ENCODE data around the gene ESYT3. TPM values are rescaled to one million over a fixed set of nuclear protein-coding genes. Genes with fewer than 3 reads are reported as not detected.
"Not testable (repeated sequence)": the region's sequence is repeated elsewhere in the genome, so short reads cannot be mapped to it uniquely, and the experiment has no call there.

ESYT3 gene
- total RNA-seq, 1 experiment from 2014 or later, result 0.17 TPM

GRCh38 chr3:138443521-138444503 lies 9.4 kb downstream of the ESYT3 start:
- no peak for DNase-seq (ENCODE audit: low spot score)

- no peak for DNase-seq (ENCODE audit: low spot score)
Observed at GRCh38 chr3:138445236-138445635, 10.8 kb downstream of the ESYT3 start.

GRCh38 chr3:138445654-138446053 lies 11.2 kb downstream of the ESYT3 start:
- no peak for DNase-seq (ENCODE audit: low spot score)

- DNase-seq (ENCODE audit: low spot score), result no peak
Observed at GRCh38 chr3:138448631-138449030, 14.2 kb downstream of the ESYT3 start.

DNA sequence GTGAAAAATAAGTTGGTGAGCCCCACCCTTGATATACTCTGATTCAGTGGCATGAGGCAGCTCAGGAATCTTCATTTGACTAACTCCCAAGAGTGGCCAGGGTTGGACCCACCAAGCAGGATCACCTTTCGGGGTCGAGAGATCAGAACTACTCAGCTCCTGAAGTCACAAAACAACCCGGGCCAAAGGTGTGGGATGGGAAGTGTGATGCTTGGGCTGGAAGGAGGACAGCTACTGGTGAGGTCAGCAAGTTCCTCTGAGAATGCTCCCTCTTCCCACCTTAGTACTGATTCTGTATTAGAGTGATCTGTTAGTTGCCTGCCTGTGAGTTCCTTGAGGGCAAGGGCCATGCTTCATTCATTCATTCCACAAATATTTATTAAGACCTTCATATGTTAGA lies 15.1 kb downstream of the ESYT3 start:
- no peak for DNase-seq (ENCODE audit: low spot score)

DNA sequence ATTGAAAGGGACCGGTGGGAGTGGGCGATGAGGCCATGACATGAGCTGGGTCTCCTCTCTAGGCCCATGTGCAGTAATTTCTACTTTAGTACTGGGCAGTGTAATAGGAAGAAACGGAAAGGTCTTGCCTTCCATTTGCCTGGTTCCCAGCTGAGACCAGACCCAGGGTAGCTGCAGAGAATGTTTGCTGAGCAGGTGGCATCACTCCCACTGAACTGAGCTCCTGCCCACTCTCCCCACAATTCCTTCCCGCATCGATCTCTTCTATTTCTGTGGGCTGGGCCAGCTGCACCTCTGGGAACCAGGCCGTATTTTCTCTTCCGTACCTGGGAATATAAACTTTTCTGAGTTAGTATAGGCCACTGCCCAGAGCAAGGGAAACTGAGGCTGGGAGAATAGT lies 15.8 kb downstream of the ESYT3 start:
- no peak for DNase-seq (ENCODE audit: low spot score)

- DNase-seq (ENCODE audit: low spot score), result no peak
Observed at GRCh38 chr3:138450704-138451424, 16.4 kb downstream of the ESYT3 start.

GRCh38 chr3:138451595-138452162 lies 17.3 kb downstream of the ESYT3 start:
- DNase-seq (ENCODE audit: low spot score), result no peak

DNA sequence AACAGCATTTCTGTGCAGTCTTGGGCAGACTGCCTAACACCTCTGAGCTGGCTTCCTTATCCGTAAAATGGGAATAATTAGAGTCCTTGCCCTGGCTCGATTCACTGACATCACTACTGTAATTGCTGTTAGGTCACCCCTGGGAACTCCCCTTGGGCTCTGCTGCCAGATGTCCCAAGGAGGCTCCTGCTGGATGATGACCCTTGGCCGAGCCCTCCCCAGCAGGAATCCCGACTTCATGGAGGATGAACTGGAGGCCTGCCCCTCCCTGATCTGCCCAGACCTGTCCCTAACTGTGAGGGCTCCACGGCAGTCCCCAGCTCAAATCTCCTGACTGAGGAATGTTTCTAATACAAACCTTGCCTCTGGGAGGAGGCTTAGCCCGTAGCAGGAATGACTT lies 18.0 kb downstream of the ESYT3 start:
- DNase-seq (ENCODE audit: low spot score), result no peak

GRCh38 chr3:138453940-138454339 lies 19.5 kb downstream of the ESYT3 start:
- DNase-seq (ENCODE audit: low spot score), result not testable (repeated sequence)

DNA sequence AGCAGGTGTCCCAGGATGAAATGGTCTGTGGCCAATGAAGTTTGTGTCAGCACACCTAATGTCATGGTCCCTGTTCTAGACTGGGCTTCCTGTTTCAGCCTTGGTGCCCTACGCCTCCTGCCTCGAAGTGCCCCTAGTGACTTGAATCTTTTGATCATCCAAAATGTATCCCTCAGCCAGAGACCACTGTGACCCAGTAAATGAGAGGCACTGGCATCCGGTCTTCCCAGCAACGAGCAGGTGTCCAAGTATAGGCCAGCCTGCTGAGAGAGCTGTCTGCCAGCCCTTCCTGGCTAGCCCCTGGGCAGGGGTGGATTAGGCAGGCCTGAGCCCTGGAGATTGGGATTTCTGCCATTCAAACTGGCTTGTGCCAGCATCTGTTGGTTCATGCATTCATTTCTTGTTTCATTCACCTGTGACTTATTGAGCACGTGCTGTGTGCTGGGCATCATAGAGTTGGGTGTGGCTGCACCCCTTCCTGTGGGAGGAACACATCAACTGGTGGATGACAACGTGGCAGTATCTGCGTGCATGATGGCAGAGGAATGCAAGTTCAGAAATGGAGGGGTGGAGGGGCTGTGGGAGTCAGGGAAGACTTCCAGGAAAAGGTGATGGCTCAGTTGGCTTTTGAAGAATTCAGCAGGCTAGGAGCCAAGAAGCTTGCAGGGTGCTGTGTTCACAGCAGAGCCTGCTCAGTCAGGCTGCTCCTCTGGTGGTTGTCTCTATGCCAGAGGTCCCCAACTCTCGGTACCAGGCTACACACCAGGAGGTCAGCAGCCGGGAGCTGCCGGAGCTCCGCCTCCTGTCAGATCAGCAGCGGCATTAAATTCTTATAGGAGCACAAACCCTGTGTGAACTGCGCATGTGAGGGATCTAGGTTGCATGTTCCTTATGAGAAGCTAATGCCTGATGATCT lies 21.6 kb downstream of the ESYT3 start:
- DNase-seq (ENCODE audit: low spot score), result no peak

DNA sequence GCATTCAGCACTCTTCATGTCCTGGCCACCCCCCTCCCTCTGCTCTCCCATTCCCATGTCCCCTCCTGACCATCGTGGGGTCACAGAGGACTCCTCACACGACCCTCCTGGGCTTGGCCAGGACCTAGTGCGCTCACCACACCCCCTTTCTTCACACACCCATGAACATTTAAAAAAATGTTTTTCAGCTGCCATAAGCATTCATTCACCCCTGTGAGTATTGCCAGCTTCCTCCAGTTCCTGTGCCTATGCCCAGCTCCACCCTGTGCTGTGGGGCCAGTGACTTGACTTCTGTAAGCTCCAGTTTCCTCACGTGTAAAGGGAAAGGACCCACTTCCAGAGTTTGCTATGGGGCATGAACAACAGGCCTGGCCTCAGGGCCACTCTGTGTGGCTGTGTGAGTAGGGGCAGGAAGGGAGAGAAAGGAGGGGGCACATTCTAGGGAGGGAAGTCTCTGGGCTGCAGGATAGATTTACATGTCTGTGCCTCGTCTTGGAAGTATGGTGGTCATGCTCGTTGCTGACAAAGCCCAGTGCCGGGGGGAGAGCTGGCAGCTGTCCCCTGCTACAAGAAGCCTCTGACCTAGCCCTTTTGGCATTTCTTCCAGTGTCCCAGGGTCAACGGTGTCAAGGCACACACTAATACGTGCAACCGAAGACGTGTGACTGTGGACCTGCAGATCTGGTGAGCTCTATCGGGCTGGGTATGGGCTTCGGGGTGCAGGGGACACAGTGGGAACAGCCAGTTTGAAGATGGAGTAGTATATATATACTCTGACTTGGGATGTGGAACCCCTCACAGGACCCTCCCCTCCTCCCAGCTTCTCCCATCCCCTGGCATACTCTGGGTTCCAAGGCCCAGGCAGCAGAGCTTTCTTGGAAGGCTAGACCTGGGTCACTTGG lies 22.8 kb downstream of the ESYT3 start:
- DNase-seq (ENCODE audit: low spot score), result no peak

DNA sequence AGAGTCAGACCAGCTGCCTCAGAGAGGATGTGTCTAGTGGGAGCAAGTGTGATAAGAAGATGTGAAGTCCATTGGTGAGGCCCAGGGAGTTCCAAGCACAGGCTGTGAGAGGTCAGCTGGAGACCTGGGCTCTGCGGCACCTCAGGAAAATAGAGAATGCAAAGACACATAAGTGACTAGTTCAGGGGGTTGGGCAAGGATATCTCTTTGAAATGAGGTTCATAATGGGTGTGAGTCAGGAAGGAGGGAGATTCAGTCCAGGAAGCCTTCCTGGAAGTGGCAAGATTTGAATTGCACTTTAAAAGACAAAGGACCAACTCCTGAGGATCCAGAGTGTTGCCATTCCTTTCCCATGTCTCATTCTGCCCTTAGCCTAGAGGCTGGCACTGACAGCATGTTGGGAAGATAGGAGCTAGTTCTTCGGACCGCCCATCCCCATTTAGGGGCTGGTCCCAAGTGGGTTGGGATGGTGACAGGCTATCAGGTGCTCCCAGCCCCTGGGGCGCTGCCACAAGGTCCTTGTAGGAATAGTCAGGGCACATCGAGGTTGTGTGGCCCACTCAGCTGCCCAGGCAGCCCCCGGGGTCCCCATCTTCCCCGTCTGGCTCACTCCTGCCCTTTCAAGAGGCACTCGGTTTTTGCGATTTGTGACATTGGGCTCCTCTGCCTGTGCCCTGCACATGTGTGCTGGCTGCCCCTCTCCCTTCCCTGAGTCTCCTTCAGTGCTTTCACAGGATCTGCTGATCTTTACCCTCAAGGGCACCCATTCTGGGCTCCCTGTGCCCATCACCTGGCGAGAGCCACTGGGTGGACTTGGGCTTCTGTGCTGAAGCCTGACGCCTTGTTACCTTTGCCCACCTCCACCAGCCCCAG lies 23.7 kb downstream of the ESYT3 start:
- no peak for DNase-seq (ENCODE audit: low spot score)

DNA sequence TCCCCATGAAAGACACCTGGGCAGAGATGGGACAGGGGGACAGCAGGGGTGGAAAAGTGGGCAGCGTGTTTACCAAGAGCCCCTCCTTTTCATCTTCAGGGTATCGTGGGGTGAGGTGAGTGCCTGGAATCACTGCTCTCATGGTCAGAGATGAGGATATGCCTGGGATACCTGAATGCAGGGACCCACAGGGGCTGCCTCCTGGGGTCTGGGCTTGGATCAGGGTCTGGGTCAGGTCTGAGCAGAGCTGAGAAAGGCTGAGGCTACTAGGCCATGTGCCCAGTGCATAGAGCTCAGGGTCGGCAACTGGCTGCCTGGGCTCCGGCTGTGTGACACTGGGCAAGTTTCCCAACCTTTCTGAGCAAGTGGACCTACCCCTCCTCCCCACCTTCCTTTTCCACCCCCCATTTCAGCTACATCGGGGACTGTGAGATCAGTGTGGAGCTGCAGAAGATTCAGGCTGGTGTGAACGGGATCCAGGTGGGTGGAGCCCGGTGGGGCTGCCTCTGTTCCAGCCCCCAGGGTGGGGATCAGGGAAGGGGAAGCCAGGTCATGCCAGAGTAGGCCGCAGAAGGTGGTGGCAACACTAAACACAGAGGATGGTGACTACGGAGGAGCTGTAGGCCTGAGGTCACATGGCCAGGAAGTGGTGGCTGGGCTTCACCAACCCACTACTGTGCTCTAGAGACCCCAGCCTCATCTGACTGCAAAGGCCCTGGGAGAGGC lies 24.5 kb downstream of the ESYT3 start:
- no peak for DNase-seq (ENCODE audit: low spot score)

- no peak for DNase-seq (ENCODE audit: low spot score)
Observed at GRCh38 chr3:138459619-138460535, 25.5 kb downstream of the ESYT3 start.

DNA sequence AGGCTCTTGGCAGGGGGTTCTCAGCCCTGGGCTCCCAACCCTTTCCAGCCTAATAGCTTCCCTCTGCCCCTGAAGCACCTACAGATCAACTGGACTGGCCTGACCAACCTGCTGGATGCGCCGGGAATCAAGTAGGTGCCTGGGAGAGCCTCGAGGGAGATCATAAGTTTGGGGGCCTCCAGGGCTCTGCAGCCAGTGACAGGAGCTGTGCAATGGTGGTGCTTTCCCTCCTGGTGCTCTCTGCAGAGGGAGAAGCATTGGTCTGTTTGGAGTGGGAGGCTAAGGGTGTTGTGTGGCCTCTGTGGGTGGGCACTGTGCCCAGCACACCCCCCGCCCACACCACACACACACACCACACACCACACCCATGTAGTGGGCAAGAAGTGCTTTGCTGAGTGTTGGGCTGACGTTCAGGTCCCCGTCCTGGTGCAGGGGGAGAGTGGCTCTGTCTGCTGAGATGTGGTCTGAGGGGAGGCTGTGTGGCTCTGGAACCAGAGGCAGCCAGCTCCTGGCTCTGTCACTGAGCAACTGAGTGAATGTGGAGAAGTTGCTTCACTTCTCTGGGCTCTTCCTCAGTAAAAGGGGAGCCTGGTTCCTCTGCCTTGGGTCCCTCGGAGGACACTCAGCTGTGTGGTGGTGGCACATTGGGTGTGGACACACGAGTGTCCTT lies 26.3 kb downstream of the ESYT3 start:
- DNase-seq (ENCODE audit: low spot score), result no peak

GRCh38 chr3:138461246-138461645 lies 26.8 kb downstream of the ESYT3 start:
- no peak for DNase-seq (ENCODE audit: low spot score)

All from H4 (cell line).